GM18861 (cell line): ENCODE measurements around the gene TMEM119.
"Not testable (repeated sequence)": the region's sequence is repeated elsewhere in the genome, so short reads cannot be mapped to it uniquely, and the experiment has no call there.

Source experiments
- ATAC-seq: cut with Tn5 transposase; IDR thresholded peaks from one replicate; pipeline ENCODE4 v1.9.1; 2021; ENCODE audit not compliant: unreplicated experiment

Gene TMEM119

DNA sequence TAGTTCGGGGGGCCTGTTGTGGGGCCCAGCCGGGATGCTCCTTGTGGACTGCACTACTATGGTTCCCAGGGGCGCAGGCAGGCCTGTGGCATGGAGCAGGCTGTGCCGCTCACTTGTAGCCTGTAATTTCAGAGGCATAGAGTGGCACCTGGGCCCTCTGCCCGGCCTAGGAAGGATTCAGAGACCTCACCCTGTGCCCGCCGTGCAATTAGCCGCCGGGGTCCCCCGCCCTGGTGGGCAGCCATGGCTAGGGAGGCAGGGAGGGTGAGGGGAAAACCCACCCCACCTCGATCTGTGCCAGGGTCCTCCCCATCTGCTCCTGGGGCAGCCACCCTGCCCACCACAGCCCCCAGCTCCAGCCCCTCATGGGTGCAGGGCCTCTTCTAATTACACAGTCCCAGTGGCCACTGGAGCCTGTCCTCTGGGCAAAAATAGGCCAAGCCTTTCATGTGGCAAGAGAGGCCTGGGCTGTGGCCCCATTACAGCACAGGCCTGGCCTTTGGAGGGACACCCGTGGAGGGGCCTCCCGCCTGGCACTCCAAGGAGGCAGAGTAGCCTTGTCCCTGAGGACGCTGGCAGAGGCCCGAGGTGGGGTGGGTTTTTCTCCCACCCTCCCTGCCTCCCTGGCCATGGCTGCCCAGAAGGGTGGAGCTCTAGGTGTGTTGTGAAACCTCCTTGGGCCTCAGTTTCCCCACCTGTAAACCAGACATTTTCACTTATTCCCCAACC lies 5.3 kb upstream of the TMEM119 start:
- ATAC-seq: no peak

DNA sequence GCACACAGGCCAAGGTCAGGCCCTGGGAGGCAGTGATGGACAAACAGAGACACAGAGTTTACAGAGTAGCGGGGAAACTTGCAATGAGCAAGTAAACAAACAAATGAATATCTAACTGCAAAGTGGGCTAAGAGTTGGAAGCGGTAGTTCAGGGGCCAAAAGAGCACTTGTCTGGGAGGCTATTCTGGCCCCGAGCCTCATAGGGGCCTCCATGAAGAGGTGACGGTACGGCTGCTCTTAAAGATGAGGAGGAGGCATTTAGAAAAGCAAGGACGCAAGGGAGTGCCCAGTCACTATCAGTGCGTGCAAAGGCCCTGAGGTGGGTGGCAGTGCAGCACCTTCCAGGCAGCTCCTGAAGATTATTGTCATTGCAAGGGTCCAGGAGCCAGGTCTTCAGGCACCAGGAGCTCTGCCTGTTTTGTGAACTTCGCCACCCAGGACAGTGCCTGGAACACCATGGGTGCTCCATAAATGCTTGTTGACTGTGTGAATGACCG lies 4.4 kb upstream of the TMEM119 start:
- no peak for ATAC-seq

DNA sequence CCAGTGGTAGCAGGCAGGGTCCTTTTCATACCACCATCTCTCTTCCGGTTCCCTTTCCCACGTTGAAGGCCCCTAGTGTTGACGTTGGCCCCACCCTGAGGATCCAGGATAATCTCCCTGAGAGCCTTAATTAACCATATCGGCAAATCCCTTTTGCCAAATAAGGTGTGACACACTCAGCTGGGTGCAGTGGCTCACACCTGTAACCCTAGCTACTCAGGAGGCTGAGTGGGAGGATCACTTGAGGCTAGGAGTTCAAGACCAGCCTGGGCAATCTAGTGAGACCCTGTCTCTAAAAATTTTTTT lies 2.8 kb upstream of the TMEM119 start:
- no peak for ATAC-seq

DNA sequence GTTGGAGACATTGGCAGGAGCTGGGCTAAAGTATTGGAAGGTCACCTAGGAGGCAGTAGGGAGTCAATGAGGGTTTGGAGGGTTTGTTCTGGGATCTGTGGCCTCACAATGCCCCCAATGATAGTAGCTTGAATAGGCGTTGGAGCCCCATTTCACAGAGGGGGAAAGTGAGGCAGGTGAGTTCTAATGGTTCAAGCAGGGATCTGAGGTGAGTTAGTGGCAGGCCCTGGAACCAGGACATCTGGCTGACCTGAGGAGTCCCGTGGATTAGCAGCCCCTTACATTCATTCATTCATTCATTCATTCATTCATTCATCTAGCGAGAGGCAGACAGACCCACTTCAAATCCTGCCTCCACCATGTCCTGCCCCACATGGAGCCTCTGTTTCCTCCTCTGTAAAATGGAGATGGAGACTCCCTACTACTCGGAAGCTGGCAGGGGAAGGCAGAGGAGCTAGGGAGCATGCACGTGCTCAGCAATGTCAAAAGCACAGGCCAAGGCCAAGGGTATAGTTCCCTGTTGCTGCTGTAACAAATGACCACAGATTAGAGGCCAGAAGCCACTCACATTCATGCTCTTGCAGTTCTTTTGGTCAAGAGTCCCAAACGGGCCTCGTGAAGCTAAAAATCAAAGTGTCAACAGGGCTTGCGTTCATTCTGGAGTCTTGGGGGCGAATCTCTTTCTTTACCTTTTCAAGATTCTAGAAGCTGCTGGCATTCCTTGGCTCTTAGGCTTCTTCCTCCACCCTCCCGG lies 2.2 kb upstream of the TMEM119 start:
- ATAC-seq: no peak

DNA sequence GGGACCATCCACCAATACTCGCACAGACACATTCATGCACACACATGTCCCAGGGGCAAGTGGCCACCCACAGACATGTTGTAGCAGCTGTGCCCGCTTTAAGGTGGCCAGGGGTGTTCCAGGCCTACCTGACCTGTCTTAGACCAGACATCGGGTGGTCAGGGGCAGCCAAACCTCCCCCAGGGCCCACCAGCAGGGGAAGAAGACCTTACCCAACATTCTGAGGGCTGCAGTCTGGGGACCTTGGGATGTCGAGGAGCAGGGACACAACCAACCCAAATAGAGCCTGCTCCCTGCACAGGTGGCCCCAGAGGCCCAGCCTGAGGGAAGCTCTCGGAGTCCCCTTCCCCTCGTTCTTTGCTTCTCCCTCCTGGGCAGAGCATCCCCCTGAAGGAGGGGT lies 1.7 kb upstream of the TMEM119 start:
- no peak for ATAC-seq

DNA sequence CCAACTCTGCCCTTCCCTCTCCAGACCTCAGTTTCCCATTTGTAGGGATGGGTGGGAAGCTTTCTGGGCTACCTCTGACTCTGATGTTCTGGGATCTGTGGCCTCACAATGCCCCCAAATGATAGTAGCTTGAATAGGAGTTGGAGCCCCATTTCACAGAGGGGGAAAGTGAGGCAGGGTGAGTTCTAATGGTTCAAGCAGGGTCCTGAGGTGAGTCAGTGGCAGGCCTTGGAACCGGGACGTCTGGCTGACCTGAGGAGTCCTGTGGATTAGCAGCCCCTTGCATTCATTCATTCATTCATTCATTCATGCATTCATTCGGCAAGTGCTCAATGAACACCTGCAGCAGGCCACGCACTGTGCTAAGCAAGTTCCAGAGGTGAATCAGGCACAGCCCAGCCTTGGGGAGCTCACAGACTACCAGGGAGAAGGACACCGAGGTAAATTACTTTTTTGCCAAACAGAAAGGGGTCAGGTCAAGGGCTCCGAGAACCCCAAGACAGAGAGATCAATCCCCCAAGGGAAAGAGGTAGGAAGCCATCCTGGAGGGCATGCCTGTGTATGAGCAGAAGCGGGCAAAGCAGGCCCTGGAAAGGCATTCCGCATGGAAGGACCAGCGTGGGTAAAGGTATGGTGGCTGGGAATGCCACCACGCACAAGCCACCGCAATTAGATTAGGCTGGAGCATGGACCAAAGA lies 818 bp upstream of the TMEM119 start:
- ATAC-seq: no peak

DNA sequence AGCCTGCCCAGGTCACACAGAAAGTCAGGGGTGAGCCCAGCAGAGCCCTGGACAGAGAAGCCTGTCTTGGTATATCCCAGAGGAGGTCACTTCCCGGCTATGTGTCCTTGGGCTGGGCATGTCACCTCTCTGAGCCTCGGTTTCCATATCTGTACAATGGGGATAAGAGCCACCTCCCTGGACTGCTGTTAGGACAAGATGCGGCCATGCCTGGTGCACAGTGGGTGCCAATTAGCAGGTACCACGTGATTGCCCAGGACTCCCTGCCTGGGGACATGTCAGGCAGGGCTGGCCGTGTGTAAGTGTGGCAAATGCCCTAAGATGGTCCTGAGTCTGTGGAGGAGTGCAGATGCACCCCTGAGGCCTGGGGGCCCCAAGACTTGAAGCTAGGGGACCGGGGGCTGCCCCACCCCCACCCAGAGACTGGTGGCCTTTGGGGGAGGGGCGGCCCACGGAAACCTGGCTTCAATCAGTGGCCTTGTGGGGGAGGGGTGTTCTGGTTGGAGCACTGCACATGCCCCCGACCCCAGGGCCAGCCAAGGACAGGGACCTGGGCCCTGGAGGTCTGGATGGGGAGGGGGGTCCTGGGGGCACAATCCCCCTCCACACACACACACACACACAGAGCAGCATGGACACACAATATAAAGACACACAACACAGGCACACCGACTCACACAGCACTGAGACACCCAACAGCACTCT lies 878 bp downstream of the TMEM119 start:
- no peak for ATAC-seq

DNA sequence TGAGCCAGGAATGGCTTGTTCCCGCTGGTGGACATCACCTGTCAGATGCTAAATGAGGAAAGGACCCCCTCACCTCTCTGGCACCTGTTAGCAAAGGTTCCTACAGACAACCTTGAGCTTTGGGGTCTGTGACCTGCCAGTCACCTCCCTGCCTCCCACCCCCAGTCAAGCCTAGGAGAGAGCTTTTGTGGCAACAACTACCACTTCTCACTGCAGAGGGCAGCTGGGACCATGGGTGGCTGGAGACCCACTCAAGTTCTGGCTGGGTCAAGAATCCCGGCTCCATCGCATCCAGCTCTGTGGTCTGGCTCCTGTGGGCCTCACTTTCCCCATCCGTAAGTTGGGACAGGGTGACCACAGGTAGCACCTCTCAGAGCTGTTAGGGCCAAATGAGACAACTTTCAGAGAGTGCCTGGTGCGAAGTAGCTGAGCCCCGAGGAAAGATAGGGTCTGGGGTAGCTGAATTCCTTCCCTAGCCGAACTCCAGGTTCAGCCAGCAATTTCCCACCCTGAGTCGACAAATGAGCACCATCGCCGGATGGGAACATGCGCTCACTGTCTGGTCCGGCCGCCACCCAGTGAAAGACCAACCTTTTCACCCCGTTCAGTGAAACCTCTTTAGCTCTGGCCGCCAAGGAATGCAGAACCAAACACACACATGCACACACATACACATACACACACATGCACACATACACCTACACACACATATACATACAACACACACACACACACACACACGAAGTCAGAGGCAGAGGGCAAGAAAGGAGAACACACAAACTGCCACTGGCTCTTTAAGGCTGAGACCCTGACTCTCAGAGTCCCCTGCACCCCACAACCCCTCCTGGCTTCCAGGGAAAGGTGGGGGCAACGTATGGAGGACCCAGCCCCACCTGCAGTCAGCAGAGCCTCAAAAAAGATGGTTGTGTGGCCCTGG lies 1.9 kb downstream of the TMEM119 start:
- no peak for ATAC-seq

DNA sequence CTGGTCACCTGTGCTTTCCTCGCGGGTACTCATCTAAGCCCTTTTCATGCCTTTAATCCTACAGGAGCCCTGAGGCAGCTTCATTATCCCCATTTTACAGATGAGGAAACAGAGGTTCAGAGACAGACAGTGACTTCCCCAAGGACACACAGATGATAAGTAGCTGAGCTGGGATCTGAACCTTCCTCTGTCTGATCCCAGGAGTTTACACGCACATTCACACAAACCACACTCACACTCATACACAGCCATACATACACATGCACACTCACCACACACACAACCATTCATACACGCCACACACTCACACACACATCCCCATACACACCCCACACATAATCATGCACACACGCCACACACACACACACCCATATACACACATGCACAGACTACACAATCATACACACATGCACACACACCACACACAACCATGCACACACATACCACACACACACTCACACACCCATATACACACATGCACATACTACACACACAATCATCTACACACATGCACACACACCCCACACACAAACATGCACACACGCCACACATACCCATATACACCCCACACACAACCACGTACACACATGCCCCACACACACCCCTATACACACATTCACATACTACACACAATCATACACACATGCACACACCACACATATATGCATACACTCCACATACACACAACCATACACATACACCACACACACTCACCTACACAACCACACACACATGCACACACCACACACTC lies 2.7 kb downstream of the TMEM119 start:
- ATAC-seq: no peak

DNA sequence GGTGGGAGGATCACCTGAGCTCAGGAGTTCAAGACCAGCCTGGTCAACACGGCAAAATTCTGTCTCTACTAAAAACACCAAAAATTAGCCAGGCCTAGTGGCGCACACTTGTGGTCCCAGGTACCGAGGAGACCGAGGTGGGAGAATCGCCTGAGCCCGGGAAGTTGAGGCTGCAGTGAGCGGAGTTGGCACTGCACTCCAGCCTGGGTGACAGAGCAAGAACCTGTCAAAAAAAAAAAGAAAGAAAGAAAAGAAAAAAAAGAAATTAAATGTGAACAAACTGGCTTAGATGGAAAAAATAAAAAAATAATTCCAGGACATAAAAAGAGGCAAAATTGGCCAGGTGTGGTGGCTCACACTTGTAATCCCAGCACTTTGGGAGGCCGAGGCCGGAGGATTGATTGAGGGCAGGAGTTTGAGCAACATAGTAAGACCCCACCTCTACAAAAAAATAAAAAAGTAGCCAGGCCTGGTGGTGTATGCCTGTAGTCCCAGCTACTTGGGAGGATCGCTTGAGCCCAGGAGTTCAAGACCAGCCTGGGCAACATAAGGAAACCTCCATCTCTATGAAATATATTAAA lies 3.5 kb downstream of the TMEM119 start:
- no peak for ATAC-seq

DNA sequence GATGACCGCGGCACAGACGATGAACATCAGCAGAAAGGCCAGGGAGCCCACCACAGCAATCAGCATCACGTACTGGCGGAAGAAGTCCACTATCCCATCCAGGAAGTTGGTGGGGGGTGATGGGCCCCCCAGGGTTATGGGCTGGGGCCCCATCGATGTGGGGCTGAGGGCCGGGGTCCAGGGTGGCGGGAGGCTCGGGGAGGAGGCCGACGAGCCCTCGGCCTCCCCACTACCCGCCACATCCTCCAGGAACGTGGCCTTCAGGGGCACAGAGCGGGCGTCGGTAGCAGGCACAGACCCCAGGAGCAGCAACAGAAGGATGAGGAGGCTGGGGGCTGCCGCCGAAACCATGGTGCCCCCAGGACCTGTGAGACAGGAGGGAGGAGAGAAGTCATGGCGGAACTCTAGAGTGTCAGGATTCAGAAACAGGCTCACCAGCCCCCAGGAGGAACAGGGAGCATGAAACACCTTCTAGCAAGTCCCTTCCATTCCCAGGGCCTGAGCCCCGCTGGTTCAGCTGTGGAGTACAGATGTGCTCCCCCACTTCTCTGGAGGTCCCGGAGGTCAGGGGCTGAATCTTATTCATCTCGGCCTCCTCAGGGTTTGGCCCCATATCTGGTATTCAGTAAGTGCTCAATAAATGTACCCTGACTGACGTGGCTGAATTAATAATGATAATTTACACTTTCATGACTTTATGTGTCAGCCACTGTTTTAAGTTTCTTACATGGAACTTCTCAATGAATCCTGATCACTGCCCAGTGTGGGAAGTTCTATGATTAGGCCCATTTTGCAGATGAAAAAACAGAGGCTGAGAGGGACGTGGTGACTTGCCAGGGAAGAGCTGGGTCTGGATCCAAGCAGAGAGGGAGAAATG lies 5.6 kb downstream of the TMEM119 start:
- no peak for ATAC-seq

DNA sequence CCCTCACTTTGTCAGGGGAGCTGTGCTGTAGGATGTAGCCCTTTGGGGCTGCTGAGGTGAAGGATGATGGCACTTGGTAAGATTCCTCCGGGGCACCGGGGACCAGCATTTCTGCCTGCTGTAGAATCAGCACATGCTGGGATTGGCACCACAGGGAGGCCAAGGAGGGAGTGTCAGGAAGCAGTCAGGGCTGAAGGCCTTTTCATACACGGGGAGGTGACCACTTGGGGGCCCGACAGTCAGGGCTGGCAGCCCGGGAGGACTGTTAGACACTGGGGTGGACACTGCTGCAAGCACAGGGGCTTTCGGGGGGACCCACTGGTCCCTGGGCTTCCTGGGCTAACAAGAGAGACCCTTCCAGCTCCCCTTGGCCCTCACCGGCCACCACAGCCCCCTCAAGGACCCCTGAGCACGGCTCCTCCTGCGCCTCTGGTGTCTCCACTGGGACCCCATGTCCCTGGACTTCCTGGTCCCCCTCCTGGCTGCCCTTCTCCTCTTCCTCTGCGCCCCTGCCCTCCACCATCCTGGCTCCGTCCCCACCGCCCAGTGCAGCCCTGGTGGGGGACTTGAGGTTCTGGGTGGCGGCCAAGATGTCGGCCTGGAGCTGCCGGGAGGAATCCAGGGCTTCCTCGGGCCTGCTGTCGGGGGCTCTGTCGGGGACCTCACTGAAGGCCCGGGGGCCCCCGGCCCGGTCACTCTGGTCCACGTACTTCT lies 6.5 kb downstream of the TMEM119 start:
- ATAC-seq: no peak

DNA sequence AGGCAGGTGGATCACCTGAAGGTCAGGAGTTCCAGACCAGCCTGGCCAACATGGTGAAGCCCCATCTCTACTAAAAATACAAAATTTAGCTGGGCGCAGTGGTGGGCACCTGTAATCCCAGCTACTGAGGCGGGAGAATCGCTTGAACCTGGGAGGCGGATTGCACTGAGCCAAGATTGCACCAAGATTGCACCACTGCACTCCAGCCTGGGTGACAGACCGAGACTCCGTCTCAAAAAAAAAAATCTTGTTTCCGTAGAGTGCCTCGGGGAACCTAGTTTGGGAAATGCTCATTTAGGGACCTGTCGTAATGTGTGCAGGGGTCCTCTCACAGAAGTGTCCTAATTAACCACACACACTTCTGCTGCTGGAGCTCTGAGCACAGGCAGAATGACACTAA lies 7.4 kb downstream of the TMEM119 start:
- not testable (repeated sequence) for ATAC-seq

DNA sequence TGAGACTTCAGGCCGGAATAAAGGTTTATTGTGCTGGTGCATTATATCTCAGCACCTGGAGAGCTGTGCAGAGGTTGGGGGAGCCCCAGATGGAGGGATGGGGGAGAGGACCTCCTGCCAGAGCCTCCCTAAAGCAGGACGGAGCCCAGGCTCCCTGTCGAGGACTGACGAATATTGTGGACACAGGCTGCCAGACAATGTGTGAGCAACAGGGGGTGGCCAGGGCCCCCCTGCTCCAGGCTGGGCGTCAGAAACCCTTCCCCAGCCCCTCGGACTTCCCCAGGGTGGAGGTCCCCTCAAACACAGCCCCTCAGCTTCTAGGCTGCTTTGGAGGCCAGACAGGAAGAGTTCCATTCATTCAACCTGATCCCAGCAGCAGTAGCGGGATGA lies 8.0 kb downstream of the TMEM119 start:
- no peak for ATAC-seq

DNA sequence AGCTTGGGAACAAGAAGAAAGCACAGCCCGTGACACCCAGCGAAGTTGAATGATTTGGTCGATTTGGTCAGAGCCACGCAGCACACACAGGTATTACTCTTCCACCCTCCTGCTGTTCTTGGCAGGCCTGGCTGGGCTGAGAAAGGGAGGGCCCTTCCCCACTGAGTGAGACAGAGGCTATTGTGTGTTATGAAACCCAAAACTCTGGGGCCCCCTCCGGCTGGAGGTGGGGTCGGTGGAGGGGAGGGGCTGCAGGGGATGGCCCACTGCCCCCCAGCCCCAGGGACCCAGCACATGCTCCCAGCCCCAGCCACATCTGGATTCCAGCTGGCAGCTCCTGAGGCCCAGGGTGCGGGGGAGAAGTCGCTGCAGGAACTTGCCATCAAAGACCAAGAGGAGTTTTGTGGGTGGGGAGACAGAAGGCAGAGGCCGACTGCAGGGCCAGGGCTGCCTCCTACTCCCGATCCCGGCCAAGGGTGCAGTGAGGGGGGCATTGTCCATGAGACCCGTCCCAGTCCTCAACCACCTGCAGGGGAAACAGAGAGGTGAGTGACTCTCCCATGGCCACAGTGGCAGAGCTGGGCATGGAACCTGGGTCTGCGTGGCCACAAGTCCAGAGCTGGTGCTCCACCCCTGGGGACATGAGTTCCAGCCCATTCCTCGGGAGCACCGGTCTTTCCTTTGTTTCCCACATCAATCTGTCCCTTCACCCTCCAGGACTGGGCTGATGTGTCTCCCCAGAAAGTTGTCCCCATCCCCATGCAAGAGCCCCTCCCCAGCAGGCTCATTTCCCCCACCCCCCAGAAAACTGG lies 8.7 kb downstream of the TMEM119 start:
- no peak for ATAC-seq

DNA sequence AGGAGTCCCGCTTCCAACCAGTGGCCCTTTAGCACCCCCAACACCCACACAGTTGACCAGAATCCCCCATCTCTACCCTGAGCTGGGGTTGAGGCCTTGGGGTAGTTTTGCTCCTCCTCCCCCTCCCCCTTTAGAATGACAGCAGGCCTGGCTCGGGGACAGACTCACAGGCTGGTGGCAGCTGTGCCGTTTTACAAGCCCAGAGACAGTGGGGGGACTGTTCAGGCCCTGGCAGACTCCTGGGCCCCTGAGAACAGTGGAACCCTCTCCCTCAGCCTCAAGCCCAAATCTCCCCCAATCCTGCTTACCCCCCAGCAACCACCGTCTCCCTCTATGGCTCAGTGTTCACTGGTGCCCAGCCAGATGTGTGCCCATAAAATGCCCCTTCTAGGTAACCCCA lies 10.1 kb downstream of the TMEM119 start:
- ATAC-seq: no peak

DNA sequence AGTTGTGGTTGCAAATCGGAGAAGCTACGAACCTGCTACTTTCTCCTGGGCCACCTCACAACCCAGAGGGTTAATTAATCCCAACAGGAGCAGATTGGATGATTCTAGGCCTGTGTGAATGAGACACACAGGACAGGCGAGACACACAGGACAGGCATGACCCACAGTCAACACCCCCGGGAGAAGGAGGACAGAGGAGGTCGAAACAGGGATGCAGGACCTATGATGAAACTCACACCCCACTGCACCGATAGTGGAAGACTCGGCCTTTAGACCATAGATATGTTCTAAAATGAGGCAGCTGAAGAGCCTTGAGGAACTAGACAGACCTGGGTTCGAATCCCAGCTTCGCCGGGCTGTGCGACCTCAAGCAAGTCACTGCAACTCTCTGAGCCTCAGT lies 11.6 kb downstream of the TMEM119 start:
- ATAC-seq: no peak
